HepG2 (cell line): ENCODE data around the gene NOTCH2.
"Not testable (repeated sequence)": the region's sequence is repeated elsewhere in the genome, so short reads cannot be mapped to it uniquely, and the experiment has no call there.

ENCODE experiments used
- ELF1 ChIP-seq: sonication (generic); formaldehyde crosslinking; IDR thresholded peaks from 2 replicates; pipeline ENCODE4 v1.4.0; 2020; ENCODE audit warnings: missing genetic modification reagents
- EP300 ChIP-seq, 3 experiments: sonication (generic) in 1 of 3; formaldehyde crosslinking in 1 of 3; IDR thresholded peaks; 2 replicates each; pipeline versions ENCODE4 v1.5.1 to v1.6.1; 2011 to 2020; ENCODE audit warnings: low read depth in 2 of 3, low read length in 2 of 3, borderline replicate concordance in 1 of 3, improper control_type of control experiment in 1 of 3, mild to moderate bottlenecking in 1 of 3, missing genetic modification reagents in 1 of 3, moderate library complexity in 1 of 3
- EZH2 ChIP-seq: conservative IDR thresholded peaks from 2 replicates; pipeline ENCODE4 v1.6.1; 2012; ENCODE audit warnings: mild to moderate bottlenecking, low read depth, low read length, moderate library complexity
- GTF2F1 ChIP-seq: fragments of 150-350 bp; IDR thresholded peaks from 2 replicates; pipeline ENCODE4 v1.6.1; 2014; ENCODE audit warnings: low read length
- HNF1B ChIP-seq: sonication (generic); formaldehyde crosslinking; IDR thresholded peaks from 2 replicates; pipeline ENCODE4 v1.5.1; 2020; ENCODE audit warnings: mild to moderate bottlenecking, moderate library complexity, missing genetic modification reagents
- MED1 ChIP-seq: sonication (generic); formaldehyde crosslinking; IDR thresholded peaks from 2 replicates; pipeline ENCODE4 v1.4.0; 2020; ENCODE audit warnings: missing genetic modification reagents
- MXI1 ChIP-seq: IDR thresholded peaks from 3 replicates; pipeline ENCODE4 v1.6.1; 2012; ENCODE audit warnings: low read depth, low read length, inconsistent platforms, borderline replicate concordance
- NFATC3 ChIP-seq: sonication (generic); formaldehyde crosslinking; IDR thresholded peaks from 2 replicates; pipeline ENCODE4 v1.5.1; 2020; ENCODE audit warnings: mild to moderate bottlenecking, missing genetic modification reagents
- POLR2AphosphoS5 ChIP-seq: IDR thresholded peaks from 2 replicates; pipeline ENCODE4 v1.6.1; 2012; ENCODE audit warnings: low read depth, low read length
- RFX5 ChIP-seq: IDR thresholded peaks from 2 replicates; pipeline ENCODE4 v1.6.1; 2011; ENCODE audit warnings: low read depth, low read length, improper control_type of control experiment
- SAFB2 ChIP-seq: sonication (generic); formaldehyde crosslinking; IDR thresholded peaks from 2 replicates; pipeline ENCODE4 v1.5.1; 2020; ENCODE audit warnings: missing genetic modification reagents, low read depth, mild to moderate bottlenecking, borderline replicate concordance
- SMARCE1 ChIP-seq: fragments of 450-650 bp; IDR thresholded peaks from 2 replicates; pipeline ENCODE4 v1.6.1; 2017; ENCODE audit warnings: borderline replicate concordance
- ZNF501 ChIP-seq: sonication (generic); formaldehyde crosslinking; IDR thresholded peaks from 2 replicates; pipeline ENCODE4 v1.5.1; 2020; ENCODE audit warnings: mild to moderate bottlenecking, moderate library complexity, missing genetic modification reagents

- not testable (repeated sequence) for TF ChIP-seq POLR2AphosphoS5; ZNF501 (CRISPR knock-in tag); EP300 (IDR thresholded peaks at IDR 0.05; ENCODE audit: low read depth in 2 of 2, low read length in 2 of 2); EP300 (CRISPR knock-in tag; IDR thresholded peaks at IDR 0.05; ENCODE audit: borderline replicate concordance); NFATC3 (CRISPR knock-in tag); SAFB2 (CRISPR knock-in tag); MXI1; RFX5; HNF1B (CRISPR knock-in tag); ELF1; GTF2F1; EZH2; SMARCE1; MED1
Measured at GRCh38 chr1:120092232-120093218, 23.1 kb upstream of the NOTCH2 start.
